Measurements from ENCODE around the gene OSBPL5. TPM values are rescaled to one million over a fixed set of nuclear protein-coding genes. Genes with fewer than 3 reads are reported as not detected.
A peak's percentile ranks its signal among the peaks of the same experiment; 100 is the strongest.

Gene OSBPL5
- total RNA-seq, 4 donors from 2014 or later: 37.3 to 211 (median 105) TPM

- intact Hi-C loops (cut with DNase I; ENCODE audit: low total_unique reads): no loop called here
- H3K27ac ChIP-seq: peak overlapping the region; percentile 64 to 83 (median 70)
- no peaks in the 10 kb centered on the region for H3K27me3 ChIP-seq
- TF ChIP-seq POLR2A (IDR thresholded peaks at IDR 0.05) (no peak), EP300 (IDR thresholded peaks at IDR 0.05; ENCODE audit: low read depth) (no peak), POLR2AphosphoS5 (IDR thresholded peaks at IDR 0.05) (no peak), CTCF (IDR thresholded peaks at IDR 0.05) (no peak)
- H3K9me3 ChIP-seq: no peaks in the 10 kb centered on the region
- 90 to 93% methylated on average over 10 to 18 of the region's 18 CpGs for WGBS, 2 donors (ENCODE audit: low coverage in 1 of 2)
- H3K4me3 ChIP-seq: no peak overlapping the region
- H3K36me3 ChIP-seq: peaks cover 0 to 3% (median 0%) of the 10 kb centered on the region in 4 donors
- H3K4me1 ChIP-seq: peaks cover 13 to 33% (median 25%) of the 10 kb centered on the region in 4 donors
- in situ Hi-C loops (cut with MboI; ENCODE audit: low pct_ligation_motif_present in 1 of 4, low pct_unique_long_range_greater_than_20kb in 1 of 4, low sequenced_read_pairs in 3 of 4): loop anchor here in 1 of 4 donors (10.0 kb wide), 1 partner anchor 56 kb away; the partner anchor contains the start of gene NAP1L4
- no peak for DNase-seq
Observed at GRCh38 chr11:3050386-3051195, 114.5 kb downstream of the OSBPL5 start.

GRCh38 chr11:3049430-3050243 lies 115.5 kb downstream of the OSBPL5 start:
- 20 to 39% methylated on average over 1 to 18 of the region's 18 CpGs for WGBS, 2 donors (ENCODE audit: low coverage in 1 of 2)
- no peaks in the 10 kb centered on the region for H3K9me3 ChIP-seq
- no peak overlapping the region for H3K4me3 ChIP-seq
- DNase-seq: peak; percentile 80
- peak overlapping the region; percentile 64 to 83 (median 71) for H3K27ac ChIP-seq
- TF ChIP-seq POLR2A (IDR thresholded peaks at IDR 0.05): no peak
- peak; percentile 45 to 79 (median 73) for TF ChIP-seq POLR2AphosphoS5 (IDR thresholded peaks at IDR 0.05)
- no peak for TF ChIP-seq CTCF (IDR thresholded peaks at IDR 0.05)
- TF ChIP-seq EP300 (IDR thresholded peaks at IDR 0.05; ENCODE audit: low read depth): peak; percentile 6
- intact Hi-C loops (cut with DNase I; ENCODE audit: low total_unique reads): no loop called here
- in situ Hi-C loops (cut with MboI; ENCODE audit: low pct_ligation_motif_present in 1 of 4, low pct_unique_long_range_greater_than_20kb in 1 of 4, low sequenced_read_pairs in 3 of 4): loop anchor here in 3 of 4 donors (10.0 to 25.0 kb wide), 3 partner anchors 55 to 165 kb away; partner anchors contain the start of genes MRGPRG (in 2 of the 3) and NAP1L4 (in 1 of the 3)
- peaks cover 13 to 28% (median 20%) of the 10 kb centered on the region in 4 donors for H3K4me1 ChIP-seq
- peaks cover 0 to 3% (median 0%) of the 10 kb centered on the region in 4 donors for H3K36me3 ChIP-seq
- no peaks in the 10 kb centered on the region for H3K27me3 ChIP-seq

DNA sequence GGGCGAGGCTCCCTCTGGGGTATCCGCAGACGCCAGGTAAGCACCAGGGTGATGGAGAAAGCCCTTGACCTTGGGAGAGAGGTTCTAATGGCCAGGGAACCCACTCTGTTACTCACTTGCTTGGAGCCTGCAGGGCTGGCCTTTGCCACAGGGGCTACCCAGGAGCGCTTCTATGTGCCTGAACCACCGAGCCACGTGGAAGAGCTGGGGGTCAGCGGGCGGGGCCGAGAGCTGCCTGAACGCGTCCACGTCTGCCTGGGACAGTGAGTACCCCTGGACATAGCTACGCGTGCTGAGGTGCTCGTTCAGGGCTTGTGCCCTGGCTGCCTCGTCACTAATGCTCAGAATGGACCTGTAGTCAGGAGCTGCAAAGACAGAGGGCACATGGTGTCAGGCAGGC lies 117.5 kb downstream of the OSBPL5 start:
- WGBS, 2 donors (ENCODE audit: low coverage in 1 of 2): 94% methylated on average over 15 of the region's 16 CpGs; no CpG with 5 or more reads in 1 of the 2 donors
- H3K4me3 ChIP-seq: no peak overlapping the region

More for the DNA sequence above, 117.5 kb downstream of the OSBPL5 start:
- in situ Hi-C loops (cut with MboI; ENCODE audit: low pct_ligation_motif_present in 1 of 4, low pct_unique_long_range_greater_than_20kb in 1 of 4, low sequenced_read_pairs in 3 of 4) (loop anchor here in 2 of 4 donors (10.0 to 25.0 kb wide), 2 partner anchors 165 to 167 kb away; partner anchors contain the start of gene MRGPRG (in 2 of the 2)), intact Hi-C loops (cut with DNase I; ENCODE audit: low total_unique reads) (no loop called here)
- peaks cover 0 to 3% (median 0%) of the 10 kb centered on the region in 4 donors for H3K36me3 ChIP-seq
- TF ChIP-seq POLR2AphosphoS5 (IDR thresholded peaks at IDR 0.05) (no peak), EP300 (IDR thresholded peaks at IDR 0.05; ENCODE audit: low read depth) (no peak), POLR2A (IDR thresholded peaks at IDR 0.05) (no peak), CTCF (IDR thresholded peaks at IDR 0.05) (no peak)
- H3K4me1 ChIP-seq: peaks cover 13 to 38% (median 31%) of the 10 kb centered on the region in 4 donors
- no peaks in the 10 kb centered on the region for H3K9me3 ChIP-seq
- H3K27ac ChIP-seq: no peak overlapping the region
- no peak for DNase-seq
- no peaks in the 10 kb centered on the region for H3K27me3 ChIP-seq
